GM12878 (cell line): ENCODE measurements around the gene TARP.

Experiments
- ATAC-seq: fragments of 200-7000 bp; cut with Tn5 transposase; 3 replicates; pipeline ENCODE4 v1.9.1; 2020; ENCODE audit warnings: mild to moderate bottlenecking, moderate library complexity
- BruUV-seq: library from RNA; stranded (reverse); fragments of 400-500 nt; replicated peaks from 2 replicates; lab custom pipeline; 2021; lab: Mats Ljungman, UMichigan
- CTCF ChIA-PET: fragments of 300-600 bp; sonication (Branson Sonifier 250); formaldehyde crosslinking; extraction: SDS; loops from one replicate; lab custom pipeline; 2021; ENCODE audit warnings: inconsistent platforms; lab: Yijun Ruan, JAX
- POLR2A ChIA-PET: fragments of 350-600 bp; formaldehyde crosslinking; extraction: SDS; loops from one replicate; lab custom pipeline; 2021; ENCODE audit warnings: inconsistent platforms; lab: Charles Lee
- RAD21 ChIA-PET: fragments of 300-600 bp; sonication (Branson Sonifier 250); formaldehyde crosslinking; loops from one replicate; lab custom pipeline; 2023; ENCODE audit warnings: antibody characterized with exemption; ENCODE audit not compliant: unreplicated experiment; lab: Charles Lee
- SMC1A ChIA-PET: fragments of 300-600 bp; sonication (Branson Sonifier 250); formaldehyde crosslinking; loops from one replicate; lab custom pipeline; 2023; ENCODE audit not compliant: unreplicated experiment, uncharacterized antibody; lab: Charles Lee
- DNase-seq: peaks from one replicate; pipeline ENCODE4 v3.0.0-alpha.2; 2011; ENCODE audit warnings: low read depth, low spot score
- FAIRE-seq: peaks from 3 replicates; lab custom pipeline; 2011; peaks lifted over from hg19 to GRCh38; lab: Jason Lieb, UNC
- H2AFZ ChIP-seq: 2 replicates; pipeline ENCODE4 v1.6.0; 2011; ENCODE audit warnings: low read depth, low read length, control low read depth; ENCODE audit not compliant: control insufficient read depth
- H3K27ac ChIP-seq: 2 replicates; pipeline ENCODE4 v1.5.1; 2011; ENCODE audit warnings: control low read depth; ENCODE audit not compliant: control insufficient read depth, insufficient read depth
- H3K27me3 ChIP-seq, 2 experiments: replicated peaks in 1 of 2; 2 replicates each; pipeline versions ENCODE4 v1.6.0 to v1.6.1; 2011; ENCODE audit warnings: low read length in 1 of 2; ENCODE audit not compliant: control insufficient read depth in 2 of 2, insufficient read depth in 2 of 2
- H3K36me3 ChIP-seq, 2 experiments: 2 replicates each; pipeline ENCODE4 v1.5.1; 2011; ENCODE audit warnings: low read length in 1 of 2; ENCODE audit not compliant: control insufficient read depth in 2 of 2, insufficient read depth in 2 of 2
- H3K4me1 ChIP-seq: 2 replicates; pipeline ENCODE4 v1.6.1; 2011; ENCODE audit warnings: mild to moderate bottlenecking, low read length, moderate library complexity, mixed read lengths; ENCODE audit not compliant: control insufficient read depth, insufficient read depth
- H3K4me2 ChIP-seq: 2 replicates; pipeline ENCODE4 v1.6.0; 2011; ENCODE audit warnings: control low read depth; ENCODE audit not compliant: control insufficient read depth, insufficient read depth
- H3K4me3 ChIP-seq: fragments of 200-600 bp; sonication (generic); 2 replicates; pipeline ENCODE4 v1.5.1; 2016
- H3K79me2 ChIP-seq: 2 replicates; pipeline ENCODE4 v1.6.0; 2011; ENCODE audit warnings: low read length; ENCODE audit not compliant: control insufficient read depth, insufficient read depth
- H3K9ac ChIP-seq: 2 replicates; pipeline ENCODE4 v1.8.0; 2011; ENCODE audit warnings: low read length, control low read depth, mixed read lengths; ENCODE audit not compliant: control insufficient read depth, insufficient read depth
- H3K9me3 ChIP-seq: replicated peaks from 3 replicates; pipeline ENCODE4 v1.5.1; 2011; ENCODE audit warnings: mild to moderate bottlenecking, low read length; ENCODE audit not compliant: control insufficient read depth, insufficient read depth
- H4K20me1 ChIP-seq: 2 replicates; pipeline ENCODE4 v1.6.0; 2011; ENCODE audit not compliant: control insufficient read depth, insufficient read depth
- BMI1 ChIP-seq: fragments of 450-650 bp; IDR thresholded peaks from 2 replicates; pipeline ENCODE4 v1.6.1; 2016; ENCODE audit warnings: mild to moderate bottlenecking, moderate library complexity, borderline replicate concordance
- E4F1 ChIP-seq: fragments of 450-650 bp; IDR thresholded peaks from 2 replicates; pipeline ENCODE4 v1.6.1; 2018; ENCODE audit warnings: borderline replicate concordance, mild to moderate bottlenecking; ENCODE audit not compliant: partially characterized antibody
- ELK1 ChIP-seq: IDR thresholded peaks from 2 replicates; pipeline ENCODE4 v1.6.1; 2012; ENCODE audit warnings: low read depth, low read length, improper control_type of control experiment
- KLF5 ChIP-seq: fragments of 450-650 bp; IDR thresholded peaks from 2 replicates; pipeline ENCODE4 v1.6.1; 2014; ENCODE audit warnings: mild to moderate bottlenecking; ENCODE audit not compliant: partially characterized antibody
- NBN ChIP-seq: fragments of 450-650 bp; IDR thresholded peaks from 2 replicates; pipeline ENCODE4 v1.6.1; 2016
- POLR2A ChIP-seq: IDR thresholded peaks from 2 replicates; pipeline ENCODE4 v1.6.1; 2011; ENCODE audit warnings: low read depth, mild to moderate bottlenecking, low read length
- RB1 ChIP-seq: fragments of 450-650 bp; formaldehyde crosslinking; IDR thresholded peaks from 2 replicates; pipeline ENCODE4 v1.6.1; 2017; ENCODE audit warnings: mild to moderate bottlenecking, borderline replicate concordance
- WGBS: methylation state at CpG from one replicate; pipeline ENCODE4 v1.1.6; 2016; ENCODE audit warnings: low lambda C conversion rate; ENCODE audit not compliant: insufficient replicate concordance, insufficient coverage; ENCODE audit errors: missing lambda C conversion rate; 5-methylcytosine and 5-hydroxymethylcytosine counted together
- in situ Hi-C: fragments of 300-500 bp; cut with MboI; formaldehyde crosslinking; loops from 9 replicates; pipeline ENCODE4 v1.14.3; 2018; ENCODE audit warnings: mixed read lengths
- intact Hi-C: fragments of 100-400 bp; cut with micrococcal nuclease; formaldehyde crosslinking; loops from one replicate; pipeline ENCODE4 v1.14.2; 2022; ENCODE audit not compliant: unreplicated experiment

The TARP gene

DNA sequence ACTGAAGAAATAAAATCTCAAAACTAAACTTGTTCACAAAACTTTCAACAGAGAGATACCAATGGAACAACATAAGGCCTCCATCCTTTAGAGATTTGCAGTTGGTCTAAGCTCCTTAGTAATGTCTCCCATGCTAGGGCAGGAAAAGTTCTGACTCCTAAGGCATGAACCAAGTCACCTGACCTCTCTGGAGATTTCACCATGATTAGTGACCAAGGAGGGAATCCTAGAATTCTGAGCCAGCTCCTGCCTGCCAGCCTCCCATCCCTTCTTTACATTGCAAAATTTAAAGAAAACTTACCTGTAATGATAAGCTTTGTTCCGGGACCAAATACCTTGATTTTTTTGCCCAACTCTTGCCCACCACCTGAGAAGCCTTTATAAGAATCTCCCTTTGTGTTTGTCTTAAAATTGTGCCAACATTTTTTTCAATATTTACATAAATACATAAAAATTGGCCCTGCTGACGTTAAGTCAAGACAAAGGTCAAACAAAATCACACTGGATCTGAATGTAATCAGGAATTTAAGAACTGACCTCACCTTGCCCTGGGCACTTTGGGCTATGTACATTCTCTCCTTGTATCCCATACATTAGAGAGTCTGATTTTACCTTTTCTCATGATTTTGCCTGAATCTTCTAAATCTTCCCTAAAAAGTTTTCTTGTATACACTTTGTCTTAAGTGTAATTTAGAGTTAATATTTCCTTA, at the start of gene TARP:
TARP (minus strand) TSS at position 351 of the 710 bp plus-strand sequence.
- H3K27ac ChIP-seq, result no peak within 1 kb of the TSS
- H3K9ac ChIP-seq, result no peak within 1 kb of the TSS
- in situ Hi-C loops, result no loop called here
- no peak for FAIRE-seq
- TF ChIP-seq NBN, result no peak
- TF ChIP-seq KLF5, result no peak
- no peak for TF ChIP-seq BMI1
- no peak for TF ChIP-seq RB1
- no peak for TF ChIP-seq POLR2A
- no peak for TF ChIP-seq E4F1
- no peak for TF ChIP-seq ELK1
- no peaks in the 10 kb centered on the region for H3K9me3 ChIP-seq
- WGBS, result 16% methylated on average over 2 of the region's 2 CpGs
- no peak within 1 kb of the TSS for H3K4me2 ChIP-seq
- DNase-seq, result no peak
- RAD21 ChIA-PET, result interaction anchor here (0.6 to 0.9 kb wide), 2 partner anchors 19 to 23 kb away, joined by 3 to 4 read pairs; no protein-coding TSS in a partner anchor
- no peaks in the 10 kb centered on the region for H3K79me2 ChIP-seq
- H3K4me1 ChIP-seq, result peaks cover 6% of the 10 kb centered on the region; the same call in 1 of the 2 replicates
- no peaks in the 10 kb centered on the region for H4K20me1 ChIP-seq
- H3K36me3 ChIP-seq, result no peaks in the 10 kb centered on the region
- no peak within 1 kb of the TSS for H3K4me3 ChIP-seq
- SMC1A ChIA-PET, result interaction anchor here (0.7 to 1.2 kb wide), 4 partner anchors 8 to 85 kb away, joined by 3 to 4 read pairs (median 4); no protein-coding TSS in a partner anchor
- H3K27me3 ChIP-seq, result no peaks in the 10 kb centered on the region
- CTCF ChIA-PET, result interaction anchor here (0.6 to 2.7 kb wide), 10 partner anchors 8 to 1307 kb away, joined by 3 to 9 read pairs (median 4); no protein-coding TSS in a partner anchor
- H2AFZ ChIP-seq, result no peak within 1 kb of the TSS
- POLR2A ChIA-PET, result interaction anchor here (0.9 kb wide), 1 partner anchor 15 kb away, joined by 4 read pairs; no protein-coding TSS in a partner anchor
- no peak for ATAC-seq
- no TSS peak for BruUV-seq
- intact Hi-C loops, result no loop called here
